Measurements from ENCODE around the gene SSR3. TPM values are rescaled to one million over a fixed set of nuclear protein-coding genes. Genes with fewer than 3 reads are reported as not detected.
A peak's percentile ranks its signal among the peaks of the same experiment; 100 is the strongest.

Gene SSR3
- total RNA-seq, 1 experiment from 2014 or later, result 340 TPM

GRCh38 chr3:156518726-156519125, 36.2 kb downstream of the SSR3 start:
- in situ Hi-C loops (cut with HindIII; ENCODE audit: low pct_unique_long_range_greater_than_20kb, low sequenced_read_pairs), result loop anchor here (10.0 kb wide), 1 partner anchor 84 kb away; no protein-coding TSS in a partner anchor
- DNase-seq (ENCODE audit: low read depth, low spot score), result no peak

- no peak for DNase-seq (ENCODE audit: low read depth, low spot score)
- in situ Hi-C loops (cut with HindIII; ENCODE audit: low pct_unique_long_range_greater_than_20kb, low sequenced_read_pairs), result loop anchor here (10.0 kb wide), 1 partner anchor 82 kb away; no protein-coding TSS in a partner anchor
These were observed 38.0 kb downstream of the SSR3 start for GRCh38 chr3:156516961-156517360.

GRCh38 chr3:156516284-156516683, 38.6 kb downstream of the SSR3 start:
- DNase-seq (ENCODE audit: low read depth, low spot score), result no peak
- in situ Hi-C loops (cut with HindIII; ENCODE audit: low pct_unique_long_range_greater_than_20kb, low sequenced_read_pairs), result loop anchor here (10.0 kb wide), 1 partner anchor 81 kb away; no protein-coding TSS in a partner anchor

GRCh38 chr3:156513619-156514018, 41.3 kb downstream of the SSR3 start:
- DNase-seq (ENCODE audit: low read depth, low spot score), result no peak
- in situ Hi-C loops (cut with HindIII; ENCODE audit: low pct_unique_long_range_greater_than_20kb, low sequenced_read_pairs), result loop anchor here (10.0 kb wide), 1 partner anchor 79 kb away; no protein-coding TSS in a partner anchor

GRCh38 chr3:156511987-156512677, 42.8 kb downstream of the SSR3 start:
- in situ Hi-C loops (cut with HindIII; ENCODE audit: low pct_unique_long_range_greater_than_20kb, low sequenced_read_pairs), result loop anchor here (10.0 kb wide), 1 partner anchor 77 kb away; no protein-coding TSS in a partner anchor

GRCh38 chr3:156509189-156510174, 45.4 kb downstream of the SSR3 start:
- peak; percentile 73 for DNase-seq (ENCODE audit: low read depth, low spot score)
- in situ Hi-C loops (cut with HindIII; ENCODE audit: low pct_unique_long_range_greater_than_20kb, low sequenced_read_pairs), result loop anchor here (10.0 kb wide), 1 partner anchor 75 kb away; no protein-coding TSS in a partner anchor

More at GRCh38 chr3:156511987-156512677, 42.8 kb downstream of the SSR3 start:
- DNase-seq (ENCODE audit: low read depth, low spot score), result no peak

- no peak for DNase-seq (ENCODE audit: low read depth, low spot score)
- in situ Hi-C loops (cut with HindIII; ENCODE audit: low pct_unique_long_range_greater_than_20kb, low sequenced_read_pairs), result no loop called here
These were observed 47.6 kb downstream of the SSR3 start for GRCh38 chr3:156507285-156507684.

- in situ Hi-C loops (cut with HindIII; ENCODE audit: low pct_unique_long_range_greater_than_20kb, low sequenced_read_pairs), result no loop called here
These were observed 56.6 kb downstream of the SSR3 start for GRCh38 chr3:156498307-156498706.

GRCh38 chr3:156497326-156497725, 57.6 kb downstream of the SSR3 start:
- in situ Hi-C loops (cut with HindIII; ENCODE audit: low pct_unique_long_range_greater_than_20kb, low sequenced_read_pairs), result no loop called here
- DNase-seq (ENCODE audit: low read depth, low spot score), result no peak

More at GRCh38 chr3:156498307-156498706, 56.6 kb downstream of the SSR3 start:
- no peak for DNase-seq (ENCODE audit: low read depth, low spot score)

GRCh38 chr3:156495816-156496215, 59.1 kb downstream of the SSR3 start:
- in situ Hi-C loops (cut with HindIII; ENCODE audit: low pct_unique_long_range_greater_than_20kb, low sequenced_read_pairs), result no loop called here
- DNase-seq (ENCODE audit: low read depth, low spot score), result no peak

GRCh38 chr3:156493887-156494286, 61.0 kb downstream of the SSR3 start:
- in situ Hi-C loops (cut with HindIII; ENCODE audit: low pct_unique_long_range_greater_than_20kb, low sequenced_read_pairs), result no loop called here

GRCh38 chr3:156492801-156493261, 62.1 kb downstream of the SSR3 start:
- in situ Hi-C loops (cut with HindIII; ENCODE audit: low pct_unique_long_range_greater_than_20kb, low sequenced_read_pairs), result no loop called here
- no peak for DNase-seq (ENCODE audit: low read depth, low spot score)

More at GRCh38 chr3:156493887-156494286, 61.0 kb downstream of the SSR3 start:
- no peak for DNase-seq (ENCODE audit: low read depth, low spot score)

- in situ Hi-C loops (cut with HindIII; ENCODE audit: low pct_unique_long_range_greater_than_20kb, low sequenced_read_pairs), result no loop called here
- DNase-seq (ENCODE audit: low read depth, low spot score), result no peak
These were observed 63.7 kb downstream of the SSR3 start for GRCh38 chr3:156491192-156491591.

Other genes starting within 250 kb of the SSR3 start
- gene TIPARP, start 119.5 kb upstream of the SSR3 start, total RNA-seq (2014; rRNA removed; shearing (Covaris generic)), result 16.7 and 17.7 TPM in 2 replicates

Data from SK-MEL-5 (cell line).